HEK293 (cell line): ENCODE data around the gene CD74.

ENCODE experiments used
- CTCF ChIA-PET: fragments of 350-600 bp; formaldehyde crosslinking; extraction: SDS; loops from one replicate; lab custom pipeline; 2021; ENCODE audit warnings: antibody characterized with exemption; lab: Yijun Ruan, JAX
- POLR2A ChIA-PET: fragments of 300-600 bp; formaldehyde crosslinking; extraction: SDS; loops from one replicate; lab custom pipeline; 2020; ENCODE audit warnings: antibody characterized with exemption, inconsistent platforms; lab: Yijun Ruan, JAX
- H3K27ac ChIP-seq: fragments of 200-500 bp; sonication (Bioruptor generic); 2 replicates; pipeline ENCODE4 v1.5.1; 2014; ENCODE audit warnings: low read depth, low read length, control low read depth, inconsistent platforms; ENCODE audit errors: extremely low read depth
- H3K36me3 ChIP-seq, 2 experiments: fragments of 200-500 bp in 1 of 2; sonication (Bioruptor generic) in 1 of 2; 1 replicate in 1 of 2; 2 replicates in 1 of 2; pipeline ENCODE4 v1.5.1; 2014 to 2017; ENCODE audit warnings: inconsistent platforms in 2 of 2, low read length in 2 of 2; ENCODE audit not compliant: control insufficient read depth in 2 of 2, insufficient read depth in 1 of 2
- H3K4me1 ChIP-seq: fragments of 200-500 bp; sonication (Bioruptor generic); 2 replicates; pipeline ENCODE4 v1.5.1; 2014; ENCODE audit warnings: mild to moderate bottlenecking, low read length, inconsistent platforms; ENCODE audit not compliant: control insufficient read depth, insufficient read depth
- H3K4me3 ChIP-seq: 2 replicates; pipeline ENCODE4 v1.5.1; 2011; ENCODE audit warnings: low read depth, mild to moderate bottlenecking, control low read depth, low read length, moderate library complexity
- H3K9me3 ChIP-seq: fragments of 200-500 bp; sonication (Bioruptor generic); 2 replicates; pipeline ENCODE4 v1.5.1; 2014; ENCODE audit warnings: low read depth, low read length, inconsistent platforms; ENCODE audit not compliant: control insufficient read depth, insufficient read depth
- SETDB1 ChIP-seq: IDR thresholded peaks from one replicate; pipeline ENCODE4 v1.6.1; 2017; ENCODE audit warnings: mild to moderate bottlenecking, low read length, moderate library complexity, mixed read lengths; ENCODE audit not compliant: insufficient read length
- ZBTB17 ChIP-seq: fragments of 450-650 bp; formaldehyde crosslinking; IDR thresholded peaks from 2 replicates; pipeline ENCODE4 v1.5.1; 2016; ENCODE audit warnings: missing biosample characterization, missing genetic modification characterization
- ZBTB48 ChIP-seq: fragments of 450-650 bp; formaldehyde crosslinking; IDR thresholded peaks from 2 replicates; pipeline ENCODE4 v1.5.1; 2016; ENCODE audit warnings: missing biosample characterization, missing genetic modification characterization
- ZNF18 ChIP-seq: fragments of 450-650 bp; formaldehyde crosslinking; IDR thresholded peaks from 2 replicates; pipeline ENCODE4 v1.5.1; 2016; ENCODE audit warnings: missing biosample characterization, missing genetic modification characterization
- ZNF19 ChIP-seq: fragments of 450-650 bp; formaldehyde crosslinking; IDR thresholded peaks from 2 replicates; pipeline ENCODE4; 2016; ENCODE audit warnings: missing biosample characterization, missing genetic modification characterization, low read depth
- ZNF2 ChIP-seq: fragments of 450-650 bp; formaldehyde crosslinking; IDR thresholded peaks from 2 replicates; pipeline ENCODE4 v1.5.1; 2016; ENCODE audit warnings: missing biosample characterization, missing genetic modification characterization
- ZNF223 ChIP-seq: fragments of 450-650 bp; formaldehyde crosslinking; IDR thresholded peaks from 2 replicates; pipeline ENCODE4 v1.5.1; 2016; ENCODE audit warnings: missing biosample characterization, missing genetic modification characterization
- ZNF341 ChIP-seq: fragments of 450-650 bp; formaldehyde crosslinking; IDR thresholded peaks from 2 replicates; pipeline ENCODE4; 2016; ENCODE audit warnings: low read depth, missing biosample characterization, missing genetic modification characterization
- ZNF585B ChIP-seq: fragments of 450-650 bp; formaldehyde crosslinking; IDR thresholded peaks from 2 replicates; pipeline ENCODE4 v1.5.1; 2016; ENCODE audit warnings: missing biosample characterization, missing genetic modification characterization
- ZNF707 ChIP-seq: fragments of 450-650 bp; formaldehyde crosslinking; IDR thresholded peaks from 2 replicates; pipeline ENCODE4 v1.5.1; 2016; ENCODE audit warnings: missing biosample characterization, missing genetic modification characterization
- TF ChIP-seq, protein P1 (sequence below): fragments of 450-650 bp; formaldehyde crosslinking; IDR thresholded peaks from 2 replicates; pipeline ENCODE4 v1.5.1; 2017; ENCODE audit warnings: missing biosample characterization, missing genetic modification characterization
- TF ChIP-seq, protein P2 (sequence below): fragments of 450-650 bp; formaldehyde crosslinking; IDR thresholded peaks from 2 replicates; pipeline ENCODE4 v1.5.1; 2017; ENCODE audit warnings: missing biosample characterization, missing genetic modification characterization
- TF ChIP-seq, protein P3 (sequence below): fragments of 450-650 bp; formaldehyde crosslinking; IDR thresholded peaks from 2 replicates; pipeline ENCODE4 v1.5.1; 2016; ENCODE audit warnings: missing biosample characterization, missing genetic modification characterization, low read depth

Gene CD74

GRCh38 chr5:150431574-150431973 is 18.9 kb upstream of the CD74 start:
- TF ChIP-seq ZNF2 (tag by site-specific recombination) (no peak), ZNF223 (tag by site-specific recombination) (no peak), ZNF707 (tag by site-specific recombination) (no peak), SETDB1 (no peak), ZNF19 (tag by site-specific recombination) (no peak), ZNF585B (tag by site-specific recombination) (peak; percentile 56), ZBTB17 (tag by site-specific recombination) (0 out of 2 replicates have a peak, but pooled peaks have one; percentile 14)
- TF ChIP-seq, protein P1, sequence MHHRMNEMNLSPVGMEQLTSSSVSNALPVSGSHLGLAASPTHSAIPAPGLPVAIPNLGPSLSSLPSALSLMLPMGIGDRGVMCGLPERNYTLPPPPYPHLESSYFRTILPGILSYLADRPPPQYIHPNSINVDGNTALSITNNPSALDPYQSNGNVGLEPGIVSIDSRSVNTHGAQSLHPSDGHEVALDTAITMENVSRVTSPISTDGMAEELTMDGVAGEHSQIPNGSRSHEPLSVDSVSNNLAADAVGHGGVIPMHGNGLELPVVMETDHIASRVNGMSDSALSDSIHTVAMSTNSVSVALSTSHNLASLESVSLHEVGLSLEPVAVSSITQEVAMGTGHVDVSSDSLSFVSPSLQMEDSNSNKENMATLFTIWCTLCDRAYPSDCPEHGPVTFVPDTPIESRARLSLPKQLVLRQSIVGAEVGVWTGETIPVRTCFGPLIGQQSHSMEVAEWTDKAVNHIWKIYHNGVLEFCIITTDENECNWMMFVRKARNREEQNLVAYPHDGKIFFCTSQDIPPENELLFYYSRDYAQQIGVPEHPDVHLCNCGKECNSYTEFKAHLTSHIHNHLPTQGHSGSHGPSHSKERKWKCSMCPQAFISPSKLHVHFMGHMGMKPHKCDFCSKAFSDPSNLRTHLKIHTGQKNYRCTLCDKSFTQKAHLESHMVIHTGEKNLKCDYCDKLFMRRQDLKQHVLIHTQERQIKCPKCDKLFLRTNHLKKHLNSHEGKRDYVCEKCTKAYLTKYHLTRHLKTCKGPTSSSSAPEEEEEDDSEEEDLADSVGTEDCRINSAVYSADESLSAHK (tag by site-specific recombination), result peak; percentile 39; the same call in 1 of the 2 replicates
- TF ChIP-seq, protein P2, sequence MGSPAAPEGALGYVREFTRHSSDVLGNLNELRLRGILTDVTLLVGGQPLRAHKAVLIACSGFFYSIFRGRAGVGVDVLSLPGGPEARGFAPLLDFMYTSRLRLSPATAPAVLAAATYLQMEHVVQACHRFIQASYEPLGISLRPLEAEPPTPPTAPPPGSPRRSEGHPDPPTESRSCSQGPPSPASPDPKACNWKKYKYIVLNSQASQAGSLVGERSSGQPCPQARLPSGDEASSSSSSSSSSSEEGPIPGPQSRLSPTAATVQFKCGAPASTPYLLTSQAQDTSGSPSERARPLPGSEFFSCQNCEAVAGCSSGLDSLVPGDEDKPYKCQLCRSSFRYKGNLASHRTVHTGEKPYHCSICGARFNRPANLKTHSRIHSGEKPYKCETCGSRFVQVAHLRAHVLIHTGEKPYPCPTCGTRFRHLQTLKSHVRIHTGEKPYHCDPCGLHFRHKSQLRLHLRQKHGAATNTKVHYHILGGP (tag by site-specific recombination), result no peak
- no peaks in the 10 kb centered on the region for H3K36me3 ChIP-seq
- H3K9me3 ChIP-seq, result no peaks in the 10 kb centered on the region
- H3K4me1 ChIP-seq, result no peaks in the 10 kb centered on the region
- POLR2A ChIA-PET, result no interaction called here
- H3K4me3 ChIP-seq, result no peak overlapping the region
- CTCF ChIA-PET, result no interaction called here
- H3K27ac ChIP-seq, result no peak overlapping the region

GRCh38 chr5:150431048-150431447 is 18.3 kb upstream of the CD74 start:
- no peak overlapping the region for H3K4me3 ChIP-seq
- CTCF ChIA-PET, result interaction anchor here (0.7 kb wide), 1 partner anchor 619 kb away, joined by 3 read pairs; no protein-coding TSS in a partner anchor
- no peaks in the 10 kb centered on the region for H3K4me1 ChIP-seq

DNA sequence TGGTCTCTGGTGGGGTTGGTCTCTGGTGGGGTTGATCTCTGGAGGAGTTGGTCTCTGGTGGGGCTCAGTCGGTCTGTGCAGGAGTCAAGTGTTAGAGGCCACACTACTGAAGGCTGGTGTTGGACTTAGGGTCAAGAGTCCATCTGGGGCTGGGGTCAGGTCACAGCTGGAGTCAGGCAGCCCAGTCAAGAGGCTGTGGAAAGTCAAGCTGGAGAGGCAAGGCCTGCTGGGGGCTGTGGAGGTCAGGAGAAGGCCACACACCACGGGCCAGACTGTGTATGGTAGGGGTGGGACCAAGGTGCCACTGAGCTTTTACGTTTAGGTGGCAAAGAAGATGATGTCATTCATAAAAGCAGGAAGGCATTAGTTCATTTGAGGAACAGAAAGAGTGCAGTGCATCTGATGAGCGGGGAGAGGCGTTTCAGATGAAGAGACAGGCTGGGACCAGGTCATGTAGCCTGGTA is 16.7 kb upstream of the CD74 start:
- POLR2A ChIA-PET, result no interaction called here

More at GRCh38 chr5:150431048-150431447, 18.3 kb upstream of the CD74 start:
- H3K9me3 ChIP-seq, result no peaks in the 10 kb centered on the region
- POLR2A ChIA-PET, result no interaction called here
- no peaks in the 10 kb centered on the region for H3K36me3 ChIP-seq
- TF ChIP-seq ZBTB48 (tag by site-specific recombination), result no peak
- peak; percentile 49; the same call in 1 of the 2 replicates for TF ChIP-seq ZNF341 (tag by site-specific recombination)
- H3K27ac ChIP-seq, result no peak overlapping the region

More for the DNA sequence above, 16.7 kb upstream of the CD74 start:
- Histone ChIP-seq H3K9me3 (no peaks in the 10 kb centered on the region), H3K27ac (no peak overlapping the region), H3K4me1 (no peaks in the 10 kb centered on the region), H3K36me3 (no peaks in the 10 kb centered on the region), H3K4me3 (no peak overlapping the region)
- CTCF ChIA-PET, result no interaction called here
- TF ChIP-seq ZNF18 (tag by site-specific recombination), result no peak
- TF ChIP-seq, protein P3, sequence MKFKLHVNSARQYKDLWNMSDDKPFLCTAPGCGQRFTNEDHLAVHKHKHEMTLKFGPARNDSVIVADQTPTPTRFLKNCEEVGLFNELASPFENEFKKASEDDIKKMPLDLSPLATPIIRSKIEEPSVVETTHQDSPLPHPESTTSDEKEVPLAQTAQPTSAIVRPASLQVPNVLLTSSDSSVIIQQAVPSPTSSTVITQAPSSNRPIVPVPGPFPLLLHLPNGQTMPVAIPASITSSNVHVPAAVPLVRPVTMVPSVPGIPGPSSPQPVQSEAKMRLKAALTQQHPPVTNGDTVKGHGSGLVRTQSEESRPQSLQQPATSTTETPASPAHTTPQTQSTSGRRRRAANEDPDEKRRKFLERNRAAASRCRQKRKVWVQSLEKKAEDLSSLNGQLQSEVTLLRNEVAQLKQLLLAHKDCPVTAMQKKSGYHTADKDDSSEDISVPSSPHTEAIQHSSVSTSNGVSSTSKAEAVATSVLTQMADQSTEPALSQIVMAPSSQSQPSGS (tag by site-specific recombination), result peak; percentile 88
